Stimulated activated effector memory CD8-positive, alpha-beta T cell treated with anti-CD3 and anti-CD28 coated beads, Interleukin-12 subunit alpha, Interleukin-12 subunit beta, amount 100 ng/mL, for 72 hours (primary cell): ENCODE results near the gene CSTPP1.
"Not testable (repeated sequence)": the region's sequence is repeated elsewhere in the genome, so short reads cannot be mapped to it uniquely, and the experiment has no call there.

Experiments
- ATAC-seq: fragments of 150-1000 bp; cut with Tn5 transposase; 2 replicates; pipeline ENCODE4 v1.10.0; 2021
- DNase-seq, 2 donors: peaks; one replicate each; pipeline ENCODE4 v3.0.0; 2021 to 2022; ENCODE audit warnings: low spot score in 2 of 2
- H3K27ac Mint-ChIP-seq: one replicate; pipeline ENCODE4 v1.8.0; 2022; ENCODE audit warnings: mild to moderate bottlenecking, mixed read lengths
- H3K36me3 Mint-ChIP-seq: one replicate; pipeline ENCODE4 v1.8.0; 2022; ENCODE audit warnings: mild to moderate bottlenecking, mixed read lengths
- H3K4me1 Mint-ChIP-seq: one replicate; pipeline ENCODE4 v1.8.0; 2022; ENCODE audit warnings: mixed read lengths
- H3K4me3 Mint-ChIP-seq: one replicate; pipeline ENCODE4 v1.8.0; 2022; ENCODE audit warnings: mild to moderate bottlenecking, mixed read lengths
- H3K9me3 Mint-ChIP-seq: one replicate; pipeline ENCODE4 v1.8.0; 2022; ENCODE audit warnings: mixed read lengths

The CSTPP1 gene

GRCh38 chr11:46918788-46919513 lies 17.6 kb upstream of the CSTPP1 start:
- peak overlapping the region; percentile 21 for H3K27ac Mint-ChIP-seq
- peak overlapping the region; percentile 76 for H3K4me3 Mint-ChIP-seq
- H3K4me1 Mint-ChIP-seq = peaks cover 25% of the 10 kb centered on the region
- ATAC-seq (no peak), DNase-seq (no peak)
- H3K9me3 Mint-ChIP-seq = no peaks in the 10 kb centered on the region
- H3K36me3 Mint-ChIP-seq = no peaks in the 10 kb centered on the region

- Mint-ChIP-seq H3K4me1 (peaks cover 25% of the 10 kb centered on the region), H3K36me3 (no peaks in the 10 kb centered on the region), H3K9me3 (no peaks in the 10 kb centered on the region), H3K27ac (no peak overlapping the region), H3K4me3 (no peak overlapping the region)
- DNase-seq (no peak), ATAC-seq (no peak)
Observed at GRCh38 chr11:46920755-46921154, 15.8 kb upstream of the CSTPP1 start.

GRCh38 chr11:46927928-46928327 lies 8.6 kb upstream of the CSTPP1 start:
- not testable (repeated sequence) for H3K27ac Mint-ChIP-seq, ATAC-seq, H3K36me3 Mint-ChIP-seq, DNase-seq, H3K9me3 Mint-ChIP-seq, H3K4me3 Mint-ChIP-seq, H3K4me1 Mint-ChIP-seq

- H3K4me1 Mint-ChIP-seq, ATAC-seq, H3K9me3 Mint-ChIP-seq, H3K4me3 Mint-ChIP-seq, DNase-seq, H3K36me3 Mint-ChIP-seq, H3K27ac Mint-ChIP-seq: not testable (repeated sequence)
Observed at GRCh38 chr11:46928701-46929100, 7.9 kb upstream of the CSTPP1 start.

GRCh38 chr11:46930089-46930488 lies 6.5 kb upstream of the CSTPP1 start:
- Mint-ChIP-seq H3K4me3 (no peak overlapping the region), H3K4me1 (peaks cover 5% of the 10 kb centered on the region), H3K27ac (no peak overlapping the region), H3K9me3 (no peaks in the 10 kb centered on the region), H3K36me3 (no peaks in the 10 kb centered on the region)
- ATAC-seq (peak; percentile 70), DNase-seq (no peak)

- no peak overlapping the region for H3K27ac Mint-ChIP-seq
Observed at GRCh38 chr11:46942172-46942571, 5.6 kb downstream of the CSTPP1 start.

GRCh38 chr11:46944356-46945075 lies 8.0 kb downstream of the CSTPP1 start:
- Mint-ChIP-seq H3K9me3 (no peaks in the 10 kb centered on the region), H3K4me1 (no peaks in the 10 kb centered on the region), H3K36me3 (peaks cover 4% of the 10 kb centered on the region), H3K4me3 (no peak overlapping the region), H3K27ac (no peak overlapping the region)
- DNase-seq = no peak
- ATAC-seq = no peak

More at GRCh38 chr11:46942172-46942571, 5.6 kb downstream of the CSTPP1 start:
- no peaks in the 10 kb centered on the region for H3K9me3 Mint-ChIP-seq
- no peak overlapping the region for H3K4me3 Mint-ChIP-seq
- no peak for DNase-seq
- no peaks in the 10 kb centered on the region for H3K4me1 Mint-ChIP-seq
- no peak for ATAC-seq
- H3K36me3 Mint-ChIP-seq = peaks cover 4% of the 10 kb centered on the region

- H3K4me3 Mint-ChIP-seq = no peak overlapping the region
- H3K4me1 Mint-ChIP-seq = peaks cover 3% of the 10 kb centered on the region
- H3K36me3 Mint-ChIP-seq = no peaks in the 10 kb centered on the region
- ATAC-seq (no peak), DNase-seq (no peak)
- H3K9me3 Mint-ChIP-seq = no peaks in the 10 kb centered on the region
- H3K27ac Mint-ChIP-seq = no peak overlapping the region
Observed at GRCh38 chr11:46947399-46948077, 11.0 kb downstream of the CSTPP1 start.

- Mint-ChIP-seq H3K36me3 (no peaks in the 10 kb centered on the region), H3K4me1 (peaks cover 11% of the 10 kb centered on the region), H3K9me3 (no peaks in the 10 kb centered on the region), H3K4me3 (no peak overlapping the region), H3K27ac (no peak overlapping the region)
- DNase-seq = no peak
- no peak for ATAC-seq
Observed at GRCh38 chr11:46948378-46949131, 12.0 kb downstream of the CSTPP1 start.

GRCh38 chr11:46949297-46949696 lies 12.7 kb downstream of the CSTPP1 start:
- no peak for DNase-seq
- Mint-ChIP-seq H3K4me3 (no peak overlapping the region), H3K4me1 (peaks cover 11% of the 10 kb centered on the region), H3K9me3 (no peaks in the 10 kb centered on the region), H3K27ac (no peak overlapping the region), H3K36me3 (no peaks in the 10 kb centered on the region)
- ATAC-seq = no peak

GRCh38 chr11:46951864-46952263 lies 15.3 kb downstream of the CSTPP1 start:
- H3K4me3 Mint-ChIP-seq = no peak overlapping the region
- no peaks in the 10 kb centered on the region for H3K36me3 Mint-ChIP-seq
- no peaks in the 10 kb centered on the region for H3K9me3 Mint-ChIP-seq
- DNase-seq (no peak), ATAC-seq (no peak)
- peak overlapping the region; percentile 77 for H3K27ac Mint-ChIP-seq
- H3K4me1 Mint-ChIP-seq = peaks cover 11% of the 10 kb centered on the region

- ATAC-seq = no peak
Observed at GRCh38 chr11:46952553-46952952, 16.0 kb downstream of the CSTPP1 start.

GRCh38 chr11:46953093-46953492 lies 16.5 kb downstream of the CSTPP1 start:
- Mint-ChIP-seq H3K4me3 (no peak overlapping the region), H3K27ac (peak overlapping the region; percentile 77), H3K9me3 (no peaks in the 10 kb centered on the region), H3K4me1 (peaks cover 11% of the 10 kb centered on the region), H3K36me3 (no peaks in the 10 kb centered on the region)
- ATAC-seq (no peak), DNase-seq (no peak)

More at GRCh38 chr11:46952553-46952952, 16.0 kb downstream of the CSTPP1 start:
- H3K4me3 Mint-ChIP-seq = no peak overlapping the region
- H3K27ac Mint-ChIP-seq = peak overlapping the region; percentile 77
- H3K36me3 Mint-ChIP-seq = no peaks in the 10 kb centered on the region
- peaks cover 11% of the 10 kb centered on the region for H3K4me1 Mint-ChIP-seq
- H3K9me3 Mint-ChIP-seq = no peaks in the 10 kb centered on the region
- DNase-seq = no peak

- no peak overlapping the region for H3K27ac Mint-ChIP-seq
Observed at GRCh38 chr11:46958777-46959176, 22.2 kb downstream of the CSTPP1 start.

GRCh38 chr11:46961041-46961440 lies 24.5 kb downstream of the CSTPP1 start:
- Mint-ChIP-seq H3K27ac (no peak overlapping the region), H3K9me3 (no peaks in the 10 kb centered on the region), H3K4me1 (no peaks in the 10 kb centered on the region), H3K36me3 (no peaks in the 10 kb centered on the region), H3K4me3 (no peak overlapping the region)
- ATAC-seq = no peak
- no peak for DNase-seq

More at GRCh38 chr11:46958777-46959176, 22.2 kb downstream of the CSTPP1 start:
- no peaks in the 10 kb centered on the region for H3K36me3 Mint-ChIP-seq
- H3K4me1 Mint-ChIP-seq = no peaks in the 10 kb centered on the region
- no peak overlapping the region for H3K4me3 Mint-ChIP-seq
- DNase-seq = no peak
- no peaks in the 10 kb centered on the region for H3K9me3 Mint-ChIP-seq
- ATAC-seq = no peak
